ENCODE data around the gene CPVL. TPM values are rescaled to one million over a fixed set of nuclear protein-coding genes. Genes with fewer than 3 reads are reported as not detected.

Gene CPVL
- total and polyA plus RNA-seq, 2 experiments from 2014 or later = 31.9 to 37.8 TPM

DNA sequence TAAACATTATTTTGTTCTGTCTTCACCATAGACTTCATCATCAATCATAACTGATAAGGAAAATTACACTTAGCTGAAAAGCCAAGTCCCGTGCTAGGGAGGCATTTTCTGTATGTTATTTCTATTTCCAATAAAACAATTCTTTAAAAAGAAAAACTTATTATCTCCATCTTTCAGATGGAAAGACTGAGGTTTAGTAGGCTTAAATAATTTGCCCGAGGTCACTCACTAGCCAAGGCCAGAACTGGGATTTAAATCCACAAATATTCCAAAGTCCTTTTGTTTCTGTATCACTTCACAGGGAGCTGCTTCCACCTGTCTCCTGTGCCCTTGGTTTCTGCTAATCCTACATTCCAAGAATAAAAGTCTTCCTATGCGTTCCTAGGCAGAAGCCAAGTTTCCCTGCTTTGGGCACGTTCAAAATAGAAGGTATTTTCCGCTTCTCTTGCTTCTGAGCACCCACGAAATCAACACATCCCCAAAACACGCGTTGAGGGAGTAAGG lies 732 bp downstream of the CPVL start (continued):
- TF ChIP-seq, protein P1, sequence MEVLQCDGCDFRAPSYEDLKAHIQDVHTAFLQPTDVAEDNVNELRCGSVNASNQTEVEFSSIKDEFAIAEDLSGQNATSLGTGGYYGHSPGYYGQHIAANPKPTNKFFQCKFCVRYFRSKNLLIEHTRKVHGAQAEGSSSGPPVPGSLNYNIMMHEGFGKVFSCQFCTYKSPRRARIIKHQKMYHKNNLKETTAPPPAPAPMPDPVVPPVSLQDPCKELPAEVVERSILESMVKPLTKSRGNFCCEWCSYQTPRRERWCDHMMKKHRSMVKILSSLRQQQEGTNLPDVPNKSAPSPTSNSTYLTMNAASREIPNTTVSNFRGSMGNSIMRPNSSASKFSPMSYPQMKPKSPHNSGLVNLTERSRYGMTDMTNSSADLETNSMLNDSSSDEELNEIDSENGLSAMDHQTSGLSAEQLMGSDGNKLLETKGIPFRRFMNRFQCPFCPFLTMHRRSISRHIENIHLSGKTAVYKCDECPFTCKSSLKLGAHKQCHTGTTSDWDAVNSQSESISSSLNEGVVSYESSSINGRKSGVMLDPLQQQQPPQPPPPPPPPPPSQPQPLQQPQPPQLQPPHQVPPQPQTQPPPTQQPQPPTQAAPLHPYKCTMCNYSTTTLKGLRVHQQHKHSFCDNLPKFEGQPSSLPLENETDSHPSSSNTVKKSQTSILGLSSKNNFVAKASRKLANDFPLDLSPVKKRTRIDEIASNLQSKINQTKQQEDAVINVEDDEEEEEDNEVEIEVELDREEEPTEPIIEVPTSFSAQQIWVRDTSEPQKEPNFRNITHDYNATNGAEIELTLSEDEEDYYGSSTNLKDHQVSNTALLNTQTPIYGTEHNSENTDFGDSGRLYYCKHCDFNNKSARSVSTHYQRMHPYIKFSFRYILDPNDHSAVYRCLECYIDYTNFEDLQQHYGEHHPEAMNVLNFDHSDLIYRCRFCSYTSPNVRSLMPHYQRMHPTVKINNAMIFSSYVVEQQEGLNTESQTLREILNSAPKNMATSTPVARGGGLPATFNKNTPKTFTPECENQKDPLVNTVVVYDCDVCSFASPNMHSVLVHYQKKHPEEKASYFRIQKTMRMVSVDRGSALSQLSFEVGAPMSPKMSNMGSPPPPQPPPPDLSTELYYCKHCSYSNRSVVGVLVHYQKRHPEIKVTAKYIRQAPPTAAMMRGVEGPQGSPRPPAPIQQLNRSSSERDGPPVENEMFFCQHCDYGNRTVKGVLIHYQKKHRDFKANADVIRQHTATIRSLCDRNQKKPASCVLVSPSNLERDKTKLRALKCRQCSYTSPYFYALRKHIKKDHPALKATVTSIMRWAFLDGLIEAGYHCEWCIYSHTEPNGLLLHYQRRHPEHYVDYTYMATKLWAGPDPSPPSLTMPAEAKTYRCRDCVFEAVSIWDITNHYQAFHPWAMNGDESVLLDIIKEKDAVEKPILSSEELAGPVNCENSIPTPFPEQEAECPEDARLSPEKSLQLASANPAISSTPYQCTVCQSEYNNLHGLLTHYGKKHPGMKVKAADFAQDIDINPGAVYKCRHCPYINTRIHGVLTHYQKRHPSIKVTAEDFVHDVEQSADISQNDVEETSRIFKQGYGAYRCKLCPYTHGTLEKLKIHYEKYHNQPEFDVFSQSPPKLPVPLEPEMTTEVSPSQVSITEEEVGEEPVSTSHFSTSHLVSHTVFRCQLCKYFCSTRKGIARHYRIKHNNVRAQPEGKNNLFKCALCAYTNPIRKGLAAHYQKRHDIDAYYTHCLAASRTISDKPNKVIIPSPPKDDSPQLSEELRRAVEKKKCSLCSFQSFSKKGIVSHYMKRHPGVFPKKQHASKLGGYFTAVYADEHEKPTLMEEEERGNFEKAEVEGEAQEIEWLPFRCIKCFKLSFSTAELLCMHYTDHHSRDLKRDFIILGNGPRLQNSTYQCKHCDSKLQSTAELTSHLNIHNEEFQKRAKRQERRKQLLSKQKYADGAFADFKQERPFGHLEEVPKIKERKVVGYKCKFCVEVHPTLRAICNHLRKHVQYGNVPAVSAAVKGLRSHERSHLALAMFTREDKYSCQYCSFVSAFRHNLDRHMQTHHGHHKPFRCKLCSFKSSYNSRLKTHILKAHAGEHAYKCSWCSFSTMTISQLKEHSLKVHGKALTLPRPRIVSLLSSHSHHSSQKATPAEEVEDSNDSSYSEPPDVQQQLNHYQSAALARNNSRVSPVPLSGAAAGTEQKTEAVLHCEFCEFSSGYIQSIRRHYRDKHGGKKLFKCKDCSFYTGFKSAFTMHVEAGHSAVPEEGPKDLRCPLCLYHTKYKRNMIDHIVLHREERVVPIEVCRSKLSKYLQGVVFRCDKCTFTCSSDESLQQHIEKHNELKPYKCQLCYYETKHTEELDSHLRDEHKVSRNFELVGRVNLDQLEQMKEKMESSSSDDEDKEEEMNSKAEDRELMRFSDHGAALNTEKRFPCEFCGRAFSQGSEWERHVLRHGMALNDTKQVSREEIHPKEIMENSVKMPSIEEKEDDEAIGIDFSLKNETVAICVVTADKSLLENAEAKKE (CRISPR knock-in tag; IDR thresholded peaks at IDR 0.05) = no peak
- TF ChIP-seq EZH2phosphoT487 (IDR thresholded peaks at IDR 0.05; ENCODE audit: unreplicated experiment) (no peak), ZNF114 (CRISPR knock-in tag; IDR thresholded peaks at IDR 0.05) (no peak), NANOG (IDR thresholded peaks at IDR 0.05; ENCODE audit: borderline replicate concordance) (no peak), CREB1 (CRISPR knock-in tag; IDR thresholded peaks at IDR 0.05; ENCODE audit: low read depth) (no peak)

- H2AFZ ChIP-seq = no peak overlapping the region
- no peaks in the 10 kb centered on the region for H3K9me2 ChIP-seq (ENCODE audit: insufficient read depth)
- TF ChIP-seq ZNF331 (CRISPR knock-in tag; IDR thresholded peaks at IDR 0.05; ENCODE audit: low read depth) (no peak), JUNB (IDR thresholded peaks at IDR 0.05; ENCODE audit: unreplicated experiment) (no peak), CREB1 (CRISPR knock-in tag; IDR thresholded peaks at IDR 0.05; ENCODE audit: low read depth) (no peak), EZH2 (IDR thresholded peaks at IDR 0.05; ENCODE audit: low read depth, unreplicated experiment) (no peak), ZNF114 (CRISPR knock-in tag; IDR thresholded peaks at IDR 0.05) (no peak), ETS1 (IDR thresholded peaks at IDR 0.05) (no peak)
- TF ChIP-seq, protein P2, sequence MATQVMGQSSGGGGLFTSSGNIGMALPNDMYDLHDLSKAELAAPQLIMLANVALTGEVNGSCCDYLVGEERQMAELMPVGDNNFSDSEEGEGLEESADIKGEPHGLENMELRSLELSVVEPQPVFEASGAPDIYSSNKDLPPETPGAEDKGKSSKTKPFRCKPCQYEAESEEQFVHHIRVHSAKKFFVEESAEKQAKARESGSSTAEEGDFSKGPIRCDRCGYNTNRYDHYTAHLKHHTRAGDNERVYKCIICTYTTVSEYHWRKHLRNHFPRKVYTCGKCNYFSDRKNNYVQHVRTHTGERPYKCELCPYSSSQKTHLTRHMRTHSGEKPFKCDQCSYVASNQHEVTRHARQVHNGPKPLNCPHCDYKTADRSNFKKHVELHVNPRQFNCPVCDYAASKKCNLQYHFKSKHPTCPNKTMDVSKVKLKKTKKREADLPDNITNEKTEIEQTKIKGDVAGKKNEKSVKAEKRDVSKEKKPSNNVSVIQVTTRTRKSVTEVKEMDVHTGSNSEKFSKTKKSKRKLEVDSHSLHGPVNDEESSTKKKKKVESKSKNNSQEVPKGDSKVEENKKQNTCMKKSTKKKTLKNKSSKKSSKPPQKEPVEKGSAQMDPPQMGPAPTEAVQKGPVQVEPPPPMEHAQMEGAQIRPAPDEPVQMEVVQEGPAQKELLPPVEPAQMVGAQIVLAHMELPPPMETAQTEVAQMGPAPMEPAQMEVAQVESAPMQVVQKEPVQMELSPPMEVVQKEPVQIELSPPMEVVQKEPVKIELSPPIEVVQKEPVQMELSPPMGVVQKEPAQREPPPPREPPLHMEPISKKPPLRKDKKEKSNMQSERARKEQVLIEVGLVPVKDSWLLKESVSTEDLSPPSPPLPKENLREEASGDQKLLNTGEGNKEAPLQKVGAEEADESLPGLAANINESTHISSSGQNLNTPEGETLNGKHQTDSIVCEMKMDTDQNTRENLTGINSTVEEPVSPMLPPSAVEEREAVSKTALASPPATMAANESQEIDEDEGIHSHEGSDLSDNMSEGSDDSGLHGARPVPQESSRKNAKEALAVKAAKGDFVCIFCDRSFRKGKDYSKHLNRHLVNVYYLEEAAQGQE (IDR thresholded peaks at IDR 0.05; ENCODE audit: unreplicated experiment) = no peak
- peaks cover 20% of the 10 kb centered on the region for H3K27me3 ChIP-seq (ENCODE audit: insufficient read depth)
- no peak overlapping the region for H3K4me3 ChIP-seq
- H3K4me2 ChIP-seq = no peak overlapping the region
- H3K4me3 Mint-ChIP-seq = no peak overlapping the region
- no peaks in the 10 kb centered on the region for H3K9me3 Mint-ChIP-seq
- H3K79me2 ChIP-seq (replicated peaks; ENCODE audit: insufficient read depth) = no peaks in the 10 kb centered on the region
- no peak for ATAC-seq
- peaks cover 13% of the 10 kb centered on the region for H3K4me1 ChIP-seq (ENCODE audit: insufficient read depth)
- H3K36me3 Mint-ChIP-seq (ENCODE audit: low read depth) = no peaks in the 10 kb centered on the region
- H3K27me3 Mint-ChIP-seq (ENCODE audit: insufficient read depth, low read depth, poor library complexity) = peaks cover 16% of the 10 kb centered on the region
- no peaks in the 10 kb centered on the region for H4K20me1 ChIP-seq (replicated peaks; ENCODE audit: insufficient read depth)
- no peaks in the 10 kb centered on the region for H3F3A ChIP-seq (replicated peaks; ENCODE audit: low read depth)
- peaks cover 17% of the 10 kb centered on the region; the same call in 2 of the 3 replicates for H3K4me1 Mint-ChIP-seq
- no peak for DNase-seq (ENCODE audit: low spot score)
- H3K36me3 ChIP-seq (ENCODE audit: insufficient read depth) = no peaks in the 10 kb centered on the region
- H3K27ac Mint-ChIP-seq = no peak overlapping the region
- H3K27ac ChIP-seq (ENCODE audit: low read depth) = no peak overlapping the region
Measured at GRCh38 chr7:29143751-29144150, 2.6 kb downstream of the CPVL start.
